PC-9 (cell line): ENCODE results near the gene EPHA2.

Experiments used
- EZH2 ChIP-seq: fragments of 200-600 bp; sonication (generic); IDR thresholded peaks from 2 replicates; pipeline ENCODE4 v1.8.0; 2017; ENCODE audit warnings: antibody characterized with exemption, low read depth
- TF ChIP-seq, protein P1 (sequence below): fragments of 200-600 bp; sonication (generic); conservative IDR thresholded peaks from 2 replicates; pipeline ENCODE4 v1.6.1; 2017; ENCODE audit warnings: mixed run types, antibody characterized with exemption, mild to moderate bottlenecking, moderate library complexity

DNA sequence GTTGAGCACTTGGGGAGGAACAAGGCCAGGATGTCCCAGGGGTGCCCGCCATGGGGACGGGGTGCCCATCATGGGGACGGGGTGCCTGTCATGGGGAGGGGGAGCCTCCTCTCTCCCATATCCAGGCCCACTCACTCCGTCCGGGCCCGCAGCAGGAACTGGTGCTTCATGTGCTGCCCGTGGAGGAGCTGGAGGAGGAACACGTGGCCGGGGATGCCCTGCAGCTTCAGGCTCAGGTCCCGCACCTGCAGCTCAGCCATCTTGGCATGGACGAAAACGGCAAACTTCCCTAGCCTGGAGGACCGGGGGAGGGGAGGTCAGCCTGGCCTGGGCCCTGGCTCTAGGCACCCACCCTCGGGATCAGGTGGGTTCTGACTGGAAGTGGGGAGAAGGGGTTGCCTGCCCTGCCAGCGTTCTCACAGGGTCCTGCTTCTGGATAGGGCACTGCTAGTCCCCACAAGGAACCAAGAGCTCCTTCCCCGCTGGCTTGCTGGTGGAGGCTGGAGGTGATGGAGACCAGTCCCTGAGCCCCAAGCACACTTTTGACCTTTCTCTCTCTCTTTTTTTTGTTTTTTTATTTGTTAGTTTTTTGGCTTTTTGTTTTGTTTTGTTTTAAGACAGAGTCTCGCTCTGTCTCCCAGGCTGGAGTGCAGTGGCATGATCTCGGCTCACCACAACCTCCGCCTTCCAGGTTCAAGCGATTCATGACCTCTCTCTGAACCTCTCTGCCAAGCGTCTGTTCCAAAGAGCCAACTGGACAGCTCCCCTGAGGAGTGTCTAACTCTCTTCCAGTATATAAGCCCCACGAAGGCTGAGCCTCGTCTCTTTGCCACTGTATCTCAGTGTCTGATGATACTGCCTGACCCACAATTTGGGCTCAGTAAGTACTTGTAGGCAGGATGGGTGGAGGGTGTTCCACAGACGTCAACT is 46.7 kb upstream of the EPHA2 start:
- TF ChIP-seq, protein P1, sequence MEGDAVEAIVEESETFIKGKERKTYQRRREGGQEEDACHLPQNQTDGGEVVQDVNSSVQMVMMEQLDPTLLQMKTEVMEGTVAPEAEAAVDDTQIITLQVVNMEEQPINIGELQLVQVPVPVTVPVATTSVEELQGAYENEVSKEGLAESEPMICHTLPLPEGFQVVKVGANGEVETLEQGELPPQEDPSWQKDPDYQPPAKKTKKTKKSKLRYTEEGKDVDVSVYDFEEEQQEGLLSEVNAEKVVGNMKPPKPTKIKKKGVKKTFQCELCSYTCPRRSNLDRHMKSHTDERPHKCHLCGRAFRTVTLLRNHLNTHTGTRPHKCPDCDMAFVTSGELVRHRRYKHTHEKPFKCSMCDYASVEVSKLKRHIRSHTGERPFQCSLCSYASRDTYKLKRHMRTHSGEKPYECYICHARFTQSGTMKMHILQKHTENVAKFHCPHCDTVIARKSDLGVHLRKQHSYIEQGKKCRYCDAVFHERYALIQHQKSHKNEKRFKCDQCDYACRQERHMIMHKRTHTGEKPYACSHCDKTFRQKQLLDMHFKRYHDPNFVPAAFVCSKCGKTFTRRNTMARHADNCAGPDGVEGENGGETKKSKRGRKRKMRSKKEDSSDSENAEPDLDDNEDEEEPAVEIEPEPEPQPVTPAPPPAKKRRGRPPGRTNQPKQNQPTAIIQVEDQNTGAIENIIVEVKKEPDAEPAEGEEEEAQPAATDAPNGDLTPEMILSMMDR = no peak
- TF ChIP-seq EZH2 = no peak
